ENCODE results near the gene INTS6L.

The INTS6L gene

GRCh38 chrX:135521405-135522131 is 1.1 kb downstream of the INTS6L start:
- TF ChIP-seq POLR2AphosphoS5 (IDR thresholded peaks at IDR 0.05; ENCODE audit: low read depth, low read length) (no peak), FOXP2 (optimal IDR thresholded peaks at IDR 0.05; ENCODE audit: borderline replicate concordance, extremely low read depth, extremely low read length, insufficient read depth) (no peak), SIN3A (IDR thresholded peaks at IDR 0.05; ENCODE audit: borderline replicate concordance, insufficient read depth, low read length) (no peak), TAF1 (IDR thresholded peaks at IDR 0.05; ENCODE audit: borderline replicate concordance, insufficient read depth, low read length) (no peak)
- TF ChIP-seq, protein P1, sequence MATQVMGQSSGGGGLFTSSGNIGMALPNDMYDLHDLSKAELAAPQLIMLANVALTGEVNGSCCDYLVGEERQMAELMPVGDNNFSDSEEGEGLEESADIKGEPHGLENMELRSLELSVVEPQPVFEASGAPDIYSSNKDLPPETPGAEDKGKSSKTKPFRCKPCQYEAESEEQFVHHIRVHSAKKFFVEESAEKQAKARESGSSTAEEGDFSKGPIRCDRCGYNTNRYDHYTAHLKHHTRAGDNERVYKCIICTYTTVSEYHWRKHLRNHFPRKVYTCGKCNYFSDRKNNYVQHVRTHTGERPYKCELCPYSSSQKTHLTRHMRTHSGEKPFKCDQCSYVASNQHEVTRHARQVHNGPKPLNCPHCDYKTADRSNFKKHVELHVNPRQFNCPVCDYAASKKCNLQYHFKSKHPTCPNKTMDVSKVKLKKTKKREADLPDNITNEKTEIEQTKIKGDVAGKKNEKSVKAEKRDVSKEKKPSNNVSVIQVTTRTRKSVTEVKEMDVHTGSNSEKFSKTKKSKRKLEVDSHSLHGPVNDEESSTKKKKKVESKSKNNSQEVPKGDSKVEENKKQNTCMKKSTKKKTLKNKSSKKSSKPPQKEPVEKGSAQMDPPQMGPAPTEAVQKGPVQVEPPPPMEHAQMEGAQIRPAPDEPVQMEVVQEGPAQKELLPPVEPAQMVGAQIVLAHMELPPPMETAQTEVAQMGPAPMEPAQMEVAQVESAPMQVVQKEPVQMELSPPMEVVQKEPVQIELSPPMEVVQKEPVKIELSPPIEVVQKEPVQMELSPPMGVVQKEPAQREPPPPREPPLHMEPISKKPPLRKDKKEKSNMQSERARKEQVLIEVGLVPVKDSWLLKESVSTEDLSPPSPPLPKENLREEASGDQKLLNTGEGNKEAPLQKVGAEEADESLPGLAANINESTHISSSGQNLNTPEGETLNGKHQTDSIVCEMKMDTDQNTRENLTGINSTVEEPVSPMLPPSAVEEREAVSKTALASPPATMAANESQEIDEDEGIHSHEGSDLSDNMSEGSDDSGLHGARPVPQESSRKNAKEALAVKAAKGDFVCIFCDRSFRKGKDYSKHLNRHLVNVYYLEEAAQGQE (IDR thresholded peaks at IDR 0.05; ENCODE audit: insufficient read depth in 1 of 2, low read depth in 2 of 2, low read length in 2 of 2), result no peak

DNA sequence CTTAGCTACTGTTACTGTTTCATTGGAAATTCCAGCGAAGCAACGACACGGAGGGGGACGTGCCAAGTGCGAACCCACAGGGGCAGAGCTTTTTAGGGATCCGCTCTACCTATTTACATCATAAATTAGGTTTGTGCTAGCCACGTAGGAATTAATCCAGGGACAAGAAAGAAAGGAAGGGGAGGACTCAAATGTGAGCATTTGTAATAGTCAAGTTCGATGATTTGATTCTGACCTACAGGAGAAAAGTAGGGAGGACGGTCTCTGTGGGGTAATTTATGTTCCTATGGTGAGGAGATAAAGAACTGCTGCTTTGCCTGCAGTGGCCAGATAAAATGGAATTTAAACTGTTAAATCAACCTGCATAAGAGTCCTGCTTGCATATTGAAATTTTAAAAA is 1.7 kb downstream of the INTS6L start:
- TF ChIP-seq POLR2AphosphoS5 (IDR thresholded peaks at IDR 0.05; ENCODE audit: low read depth, low read length) (no peak), SIN3A (IDR thresholded peaks at IDR 0.05; ENCODE audit: borderline replicate concordance, insufficient read depth, low read length) (no peak), TAF1 (IDR thresholded peaks at IDR 0.05; ENCODE audit: borderline replicate concordance, insufficient read depth, low read length) (no peak), FOXP2 (optimal IDR thresholded peaks at IDR 0.05; ENCODE audit: borderline replicate concordance, extremely low read depth, extremely low read length, insufficient read depth) (no peak)
- TF ChIP-seq, protein P1 (IDR thresholded peaks at IDR 0.05; ENCODE audit: insufficient read depth in 1 of 2, low read depth in 2 of 2, low read length in 2 of 2), result no peak

DNA sequence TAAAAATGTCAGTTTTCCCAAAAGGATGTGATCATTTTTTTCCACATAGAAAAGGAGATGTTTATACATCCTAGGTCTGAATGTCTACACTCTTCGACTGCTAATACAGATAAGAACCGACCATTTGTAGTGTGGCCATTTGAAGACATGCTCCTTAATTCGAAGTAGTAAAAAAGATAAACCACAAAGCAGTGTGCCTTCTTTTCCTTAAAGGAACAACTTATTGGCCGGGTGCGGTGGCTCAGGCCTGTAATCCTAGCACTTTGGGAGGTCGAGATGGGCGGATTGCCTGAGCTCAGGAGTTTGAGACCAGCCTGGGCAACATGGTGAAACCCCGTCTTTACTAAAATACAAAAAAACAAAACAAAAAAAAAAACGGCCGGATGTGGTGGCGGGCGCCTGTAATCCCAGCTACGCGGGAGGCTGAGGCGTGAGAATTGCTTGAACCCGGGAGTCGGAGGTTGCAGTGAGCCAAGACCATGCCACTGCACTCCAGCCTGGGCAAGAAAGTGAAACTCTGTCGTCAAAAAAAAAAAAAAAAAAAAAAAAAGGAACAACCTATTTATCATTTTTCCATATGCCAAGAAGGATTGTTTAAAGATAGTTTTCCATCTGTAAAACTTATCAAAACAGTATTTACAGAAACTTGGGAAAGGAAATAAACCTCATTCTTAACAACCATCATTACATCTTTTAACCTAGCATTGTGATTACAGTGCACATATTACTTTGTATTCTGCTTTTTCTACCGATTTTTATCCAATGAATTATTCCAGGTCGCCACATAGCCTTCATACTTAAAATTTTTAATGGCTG is 2.6 kb downstream of the INTS6L start:
- TF ChIP-seq SIN3A (IDR thresholded peaks at IDR 0.05; ENCODE audit: borderline replicate concordance, insufficient read depth, low read length) (no peak), TAF1 (IDR thresholded peaks at IDR 0.05; ENCODE audit: borderline replicate concordance, insufficient read depth, low read length) (no peak), FOXP2 (optimal IDR thresholded peaks at IDR 0.05; ENCODE audit: borderline replicate concordance, extremely low read depth, extremely low read length, insufficient read depth) (no peak), POLR2AphosphoS5 (IDR thresholded peaks at IDR 0.05; ENCODE audit: low read depth, low read length) (no peak)
- TF ChIP-seq, protein P1 (IDR thresholded peaks at IDR 0.05; ENCODE audit: insufficient read depth in 1 of 2, low read depth in 2 of 2, low read length in 2 of 2), result no peak

- TF ChIP-seq, protein P1 (IDR thresholded peaks at IDR 0.05; ENCODE audit: insufficient read depth in 1 of 2, low read depth in 2 of 2, low read length in 2 of 2), result no peak
- TF ChIP-seq SIN3A (IDR thresholded peaks at IDR 0.05; ENCODE audit: borderline replicate concordance, insufficient read depth, low read length), result no peak
- no peak for TF ChIP-seq FOXP2 (optimal IDR thresholded peaks at IDR 0.05; ENCODE audit: borderline replicate concordance, extremely low read depth, extremely low read length, insufficient read depth)
- no peak for TF ChIP-seq POLR2AphosphoS5 (IDR thresholded peaks at IDR 0.05; ENCODE audit: low read depth, low read length)
- TF ChIP-seq TAF1 (IDR thresholded peaks at IDR 0.05; ENCODE audit: borderline replicate concordance, insufficient read depth, low read length), result no peak
Measured at GRCh38 chrX:135528254-135528653, 7.8 kb downstream of the INTS6L start.

All from PFSK-1 (cell line).